Endothelial cell of umbilical vein (primary cell): ENCODE results near the gene TSPAN31. TPM values are rescaled to one million over a fixed set of nuclear protein-coding genes. Genes with fewer than 3 reads are reported as not detected.

Experiments
- BruUV-seq: library from RNA; stranded (reverse); fragments of 400-500 nt; replicated peaks from 2 replicates; lab custom pipeline; 2021; lab: Mats Ljungman, UMichigan
- CTCF ChIA-PET: fragments of 300-600, 350-600 bp; sonication (Branson Sonifier 250); formaldehyde crosslinking; loops from one replicate; lab custom pipeline; 2021; ENCODE audit warnings: antibody characterized with exemption, inconsistent platforms; lab: Charles Lee
- POLR2A ChIA-PET: fragments of 300-600, 350-600 bp; sonication (Branson Sonifier 250); formaldehyde crosslinking; loops from one replicate; lab custom pipeline; 2021; ENCODE audit warnings: antibody characterized with exemption, inconsistent platforms; lab: Charles Lee
- DNase-seq: peaks from one replicate; pipeline ENCODE4 v3.0.0-alpha.2; 2011; ENCODE audit warnings: low read depth, low spot score
- FAIRE-seq: peaks from 2 replicates; lab custom pipeline; 2011; peaks lifted over from hg19 to GRCh38; lab: Jason Lieb, UNC
- H2AFZ ChIP-seq: 2 replicates; pipeline ENCODE4 v1.6.0; 2012; ENCODE audit warnings: low read depth, low read length, control low read depth, inconsistent platforms
- H3K27ac ChIP-seq: 2 replicates; pipeline ENCODE4 v1.5.1; 2011; ENCODE audit warnings: low read depth, mild to moderate bottlenecking, control low read depth, low read length, moderate library complexity; ENCODE audit not compliant: insufficient read depth
- H3K27me3 ChIP-seq, 2 experiments: 2 replicates each; pipeline versions ENCODE4 v1.6.0 to v1.6.1; 2011; ENCODE audit warnings: low read length in 2 of 2, mixed read lengths in 1 of 2; ENCODE audit not compliant: control insufficient read depth in 2 of 2, insufficient read depth in 2 of 2
- H3K36me3 ChIP-seq, 2 experiments: 2 replicates in 1 of 2; 3 replicates in 1 of 2; pipeline ENCODE4 v1.5.1; 2011; ENCODE audit warnings: low read length in 2 of 2, mild to moderate bottlenecking in 1 of 2, moderate library complexity in 1 of 2; ENCODE audit not compliant: control insufficient read depth in 2 of 2, insufficient read depth in 2 of 2; ENCODE audit errors: extremely low read depth in 1 of 2
- H3K4me1 ChIP-seq: 3 replicates; pipeline ENCODE4 v1.5.1; 2011; ENCODE audit warnings: mild to moderate bottlenecking, low read length; ENCODE audit not compliant: control insufficient read depth, insufficient read depth; ENCODE audit errors: extremely low read depth
- H3K4me2 ChIP-seq: 2 replicates; pipeline ENCODE4 v1.6.1; 2011; ENCODE audit warnings: low read length, control low read depth, mixed read lengths; ENCODE audit not compliant: insufficient read depth
- H3K4me3 ChIP-seq, 3 experiments: fragments of 200-600 bp in 1 of 3; sonication (generic), shearing (Covaris generic) in 1 of 3; replicated peaks in 1 of 3; 2 replicates each; pipeline ENCODE4 v1.5.1; 2011 to 2016; ENCODE audit warnings: control low read depth in 3 of 3, low read length in 3 of 3, mild to moderate bottlenecking in 2 of 3, inconsistent platforms in 1 of 3, low read depth in 1 of 3, moderate library complexity in 1 of 3; ENCODE audit not compliant: insufficient read depth in 1 of 3
- H3K79me2 ChIP-seq: 2 replicates; pipeline ENCODE4 v1.6.0; 2012; ENCODE audit warnings: low read length, inconsistent platforms; ENCODE audit not compliant: control insufficient read depth, insufficient read depth
- H3K9ac ChIP-seq: replicated peaks from 2 replicates; pipeline ENCODE3; 2011; ENCODE audit warnings: low read length, control low read depth; ENCODE audit not compliant: insufficient read depth; ENCODE audit errors: extremely low read depth
- H3K9me1 ChIP-seq: replicated peaks from 3 replicates; pipeline ENCODE4 v1.6.0; 2011; ENCODE audit warnings: mild to moderate bottlenecking, low read length; ENCODE audit not compliant: control insufficient read depth, insufficient read depth; ENCODE audit errors: extremely low read depth
- H3K9me3 ChIP-seq: replicated peaks from 2 replicates; pipeline ENCODE4 v1.5.1; 2012; ENCODE audit warnings: low read length, inconsistent platforms; ENCODE audit not compliant: control insufficient read depth, insufficient read depth
- H4K20me1 ChIP-seq: replicated peaks from 2 replicates; pipeline ENCODE3; 2011; ENCODE audit warnings: mild to moderate bottlenecking, low read length; ENCODE audit not compliant: control insufficient read depth, insufficient read depth; ENCODE audit errors: extremely low read depth
- CTCF ChIP-seq, 2 donors: IDR thresholded peaks; 1 replicate in 1 of 2; 2 replicates in 1 of 2; pipeline ENCODE4 v1.5.1; 2011; ENCODE audit warnings: low read length in 2 of 2, mild to moderate bottlenecking in 2 of 2, moderate library complexity in 2 of 2, control low read depth in 1 of 2, inconsistent platforms in 1 of 2, low read depth in 1 of 2; ENCODE audit not compliant: insufficient read depth in 1 of 2; ENCODE audit errors: extremely low read depth in 1 of 2
- EZH2 ChIP-seq: IDR thresholded peaks from 2 replicates; pipeline ENCODE4 v1.6.1; 2012; ENCODE audit warnings: borderline replicate concordance, low read depth, mild to moderate bottlenecking, moderate library complexity, low read length, inconsistent platforms; ENCODE audit not compliant: severe bottlenecking
- FOS ChIP-seq: IDR thresholded peaks from 2 replicates; pipeline ENCODE4 v1.6.1; 2011; ENCODE audit warnings: mild to moderate bottlenecking, low read length, moderate library complexity, borderline replicate concordance; ENCODE audit not compliant: insufficient read depth
- GATA2 ChIP-seq: IDR thresholded peaks from 2 replicates; pipeline ENCODE4 v1.7.0; 2011; ENCODE audit warnings: low read depth, mild to moderate bottlenecking, moderate library complexity, mixed read lengths, low read length; ENCODE audit not compliant: insufficient read length, insufficient read depth
- JUN ChIP-seq: IDR thresholded peaks from 2 replicates; pipeline ENCODE4 v1.6.1; 2011; ENCODE audit warnings: borderline replicate concordance, low read depth; ENCODE audit not compliant: insufficient read length, insufficient read depth
- MAX ChIP-seq: IDR thresholded peaks from 2 replicates; pipeline ENCODE4 v1.6.1; 2011; ENCODE audit not compliant: insufficient read depth, insufficient read length
- MYC ChIP-seq: IDR thresholded peaks from one replicate; pipeline ENCODE4 v1.6.1; 2011; ENCODE audit warnings: mild to moderate bottlenecking, low read depth, low read length
- POLR2A ChIP-seq: IDR thresholded peaks from 2 replicates; pipeline ENCODE4 v1.6.1; 2012; ENCODE audit warnings: low read depth, mild to moderate bottlenecking, control low read depth, low read length
- POLR2AphosphoS5 ChIP-seq: IDR thresholded peaks from 2 replicates; pipeline ENCODE4 v1.6.1; 2012; ENCODE audit warnings: low read depth, mild to moderate bottlenecking, control low read depth, low read length, moderate library complexity; ENCODE audit not compliant: insufficient read depth
- dilution Hi-C: fragments of 300-500 bp; cut with MboI; formaldehyde crosslinking; loops from one replicate; pipeline ENCODE4 v1.15.0; 2019; ENCODE audit warnings: low sequenced_read_pairs; ENCODE audit not compliant: extremely low pct_ligation_motif_present
- intact Hi-C: fragments of 100-400 bp; cut with micrococcal nuclease; formaldehyde crosslinking; loops from one replicate; pipeline ENCODE4 v1.10.0; 2022
- polyA plus RNA-seq, 4 experiments: library from polyadenylated mRNA; depleted of rRNA in 3 of 4; stranded (reverse) in 3 of 4; unstranded in 1 of 4; fragments of >200 nt; gene quantifications; 2 replicates each; pipeline versions ENCODE4 v1.2.1 to v1.2.3, GENCODE V29; 2011 to 2012; ENCODE audit warnings: missing spikeins in 1 of 4
- total RNA-seq: library from RNA; stranded (reverse); gene quantifications from 2 replicates; pipeline ENCODE4 v1.2.3, GENCODE V29; 2021

Gene TSPAN31
- total and polyA plus RNA-seq, 2 donors (not counting 3 experiments of a cell fraction or from before 2014, with no cell fraction given): 15.0 to 43.9 TPM

GRCh38 chr12:57700317-57700716 lies 44.5 kb upstream of the TSPAN31 start:
- DNase-seq (no peak), FAIRE-seq (no peak)
- H3K27ac ChIP-seq: no peak overlapping the region
- no peaks in the 10 kb centered on the region for H4K20me1 ChIP-seq
- dilution Hi-C loops: no loop called here
- H3K4me1 ChIP-seq: no peaks in the 10 kb centered on the region
- no peak for TF ChIP-seq CTCF (IDR thresholded peaks at IDR 0.05; ENCODE audit: extremely low read depth in 1 of 2, insufficient read depth in 1 of 2, low read depth in 1 of 2, low read length in 2 of 2)
- no peak for TF ChIP-seq POLR2A
- TF ChIP-seq MYC: no peak
- no peak for TF ChIP-seq JUN
- TF ChIP-seq POLR2AphosphoS5: no peak
- TF ChIP-seq FOS: no peak
- TF ChIP-seq GATA2: no peak
- no peak for TF ChIP-seq EZH2
- no peak for TF ChIP-seq MAX
- H3K27me3 ChIP-seq: no peaks in the 10 kb centered on the region
- no peak overlapping the region for H3K4me2 ChIP-seq
- H3K9me1 ChIP-seq: no peaks in the 10 kb centered on the region
- no peak overlapping the region for H3K9ac ChIP-seq
- intact Hi-C loops: no loop called here
- CTCF ChIA-PET: interaction anchor here (1.9 kb wide), 1 partner anchor 117 kb away, joined by 5 read pairs; no protein-coding TSS in a partner anchor
- no peaks in the 10 kb centered on the region for H3K9me3 ChIP-seq
- H3K4me3 ChIP-seq: no peak overlapping the region
- H2AFZ ChIP-seq: no peak overlapping the region
- BruUV-seq: no TSS peak
- POLR2A ChIA-PET: no interaction called here
- H3K79me2 ChIP-seq: no peaks in the 10 kb centered on the region
- peaks cover 4 to 8% of the 10 kb centered on the region in 2 experiments for H3K36me3 ChIP-seq
